T-helper 2 cell treated with Interferon-gamma antibody and Interleukin-4, amounts not matched to agents 100 ng/mL and 5 ng/mL, for 36 hours (primary cell): Measurements from ENCODE around the gene GIPC1. TPM values are rescaled to one million over a fixed set of nuclear protein-coding genes. Genes with fewer than 3 reads are reported as not detected.

Experiments
- intact Hi-C: fragments of 100-400 bp; cut with micrococcal nuclease; formaldehyde crosslinking; loops from one replicate; pipeline ENCODE4 v1.15.1; 2023
- total RNA-seq: library from RNA; stranded (reverse); gene quantifications from 2 replicates; pipeline ENCODE4 v1.2.3, GENCODE V29; 2022

GIPC1 gene
- total RNA-seq, 1 donor from 2014 or later = 38.0 TPM

GRCh38 chr19:14441041-14441938 lies 54.6 kb downstream of the GIPC1 start:
- intact Hi-C loops = no loop called here

GRCh38 chr19:14440049-14440448 lies 55.9 kb downstream of the GIPC1 start:
- intact Hi-C loops = no loop called here

GRCh38 chr19:14439014-14439413 lies 56.9 kb downstream of the GIPC1 start:
- intact Hi-C loops = no loop called here

GRCh38 chr19:14437578-14438140 lies 58.3 kb downstream of the GIPC1 start:
- intact Hi-C loops = no loop called here

GRCh38 chr19:14435320-14436050 lies 60.4 kb downstream of the GIPC1 start:
- intact Hi-C loops = no loop called here

GRCh38 chr19:14434543-14435319 lies 61.2 kb downstream of the GIPC1 start:
- intact Hi-C loops = loop anchor here (5.0 kb wide), 1 partner anchor 38 kb away; no protein-coding TSS in a partner anchor

GRCh38 chr19:14433554-14434501 lies 62.1 kb downstream of the GIPC1 start:
- intact Hi-C loops = loop anchor here (2.0 to 5.0 kb wide), 3 partner anchors 15 to 53 kb away; partner anchors contain the start of gene DDX39A

- intact Hi-C loops = loop anchor here (2.0 to 5.0 kb wide), 3 partner anchors 14 to 54 kb away; partner anchors contain the start of gene DDX39A
Measured at GRCh38 chr19:14432791-14433553, 63.0 kb downstream of the GIPC1 start, which contains the start of gene PKN1. TSS of gene PKN1 (plus strand) at chr19:14433306. CDS start at chr19:14433522, 216 bp downstream.

GRCh38 chr19:14430712-14431111 lies 65.2 kb downstream of the GIPC1 start:
- intact Hi-C loops = loop anchor here (5.0 kb wide), 1 partner anchor 42 kb away; no protein-coding TSS in a partner anchor

GRCh38 chr19:14428882-14429416 lies 67.0 kb downstream of the GIPC1 start:
- intact Hi-C loops = no loop called here

Other genes with a start within 250 kb of the GIPC1 start
- 178 and 183 TPM in 2 replicates for gene ADGRE5, start 114.7 kb downstream of the GIPC1 start, total RNA-seq
- gene DDX39A, start 76.8 kb downstream of the GIPC1 start, total RNA-seq = 274 and 287 TPM in 2 replicates
- 188 and 202 TPM in 2 replicates for gene PKN1, start 62.8 kb downstream of the GIPC1 start, total RNA-seq
- 0.16 and 0.23 TPM in 2 replicates for gene PTGER1, start 20.8 kb downstream of the GIPC1 start, total RNA-seq
- gene DNAJB1, start 22.3 kb upstream of the GIPC1 start, total RNA-seq = 103 and 106 TPM in 2 replicates
- gene TECR, start 33.5 kb upstream of the GIPC1 start, total RNA-seq = 153 TPM in 2 replicates
- 126 and 128 TPM in 2 replicates for gene NDUFB7, start 75.9 kb upstream of the GIPC1 start, total RNA-seq
- not detected in 2 replicates for gene CLEC17A, start 87.0 kb upstream of the GIPC1 start, total RNA-seq
- gene ADGRE3, start 178.7 kb upstream of the GIPC1 start, total RNA-seq = not detected in 2 replicates
- gene ZNF333, start 193.9 kb upstream of the GIPC1 start, total RNA-seq = 10.2 and 11.4 TPM in 2 replicates